HG03575 (cell line): ENCODE results near the gene CHST15.

Source experiments
- ATAC-seq: cut with Tn5 transposase; IDR thresholded peaks from one replicate; pipeline ENCODE4 v1.9.1; 2021; ENCODE audit not compliant: unreplicated experiment, insufficient number of reproducible peaks, low FRiP score; ENCODE audit errors: extremely low read depth

CHST15 gene

DNA sequence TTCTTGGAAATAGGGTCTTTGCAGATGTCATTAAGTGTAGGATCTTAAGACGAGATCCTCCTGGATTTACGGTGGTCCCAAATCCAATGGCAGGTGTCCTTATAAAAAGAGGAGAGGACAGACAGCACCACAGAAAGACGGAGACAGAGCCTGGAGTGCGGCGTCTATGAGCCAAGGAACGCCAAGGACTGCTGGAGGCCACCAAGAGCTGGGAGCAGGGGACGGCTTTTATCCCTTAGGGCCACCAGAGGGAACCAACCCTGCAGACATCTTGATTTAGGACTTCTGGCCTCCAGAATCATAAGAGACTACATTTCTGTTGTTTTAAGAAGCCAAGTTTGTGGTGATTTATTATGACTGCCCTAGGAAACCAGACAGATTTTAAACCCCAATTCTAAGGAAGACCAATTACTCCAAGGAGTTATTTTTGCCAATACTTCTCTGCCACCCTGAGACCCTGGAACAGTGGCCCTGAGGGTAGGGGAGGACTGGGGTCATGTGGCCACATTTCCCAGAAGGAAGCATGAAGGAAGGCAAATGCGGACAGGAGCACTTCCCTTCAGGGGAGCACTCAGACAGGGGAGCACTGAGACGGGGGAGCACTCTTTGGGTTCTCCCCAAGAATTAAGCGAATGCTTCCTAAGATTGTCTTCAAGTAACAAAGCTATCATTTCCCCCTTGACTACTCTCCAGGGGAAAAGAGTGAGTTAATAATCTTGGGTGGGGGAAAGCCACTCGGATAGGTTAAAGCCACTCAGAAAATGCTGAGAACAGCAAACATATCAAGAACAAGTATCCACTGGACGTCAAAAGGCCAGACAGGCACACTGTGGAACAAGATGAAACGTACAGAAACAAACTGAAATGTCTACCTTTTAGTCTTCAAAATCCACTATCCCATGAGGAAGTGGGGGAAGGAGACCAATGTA, 67.5 kb downstream of the CHST15 start:
- no peak for ATAC-seq

DNA sequence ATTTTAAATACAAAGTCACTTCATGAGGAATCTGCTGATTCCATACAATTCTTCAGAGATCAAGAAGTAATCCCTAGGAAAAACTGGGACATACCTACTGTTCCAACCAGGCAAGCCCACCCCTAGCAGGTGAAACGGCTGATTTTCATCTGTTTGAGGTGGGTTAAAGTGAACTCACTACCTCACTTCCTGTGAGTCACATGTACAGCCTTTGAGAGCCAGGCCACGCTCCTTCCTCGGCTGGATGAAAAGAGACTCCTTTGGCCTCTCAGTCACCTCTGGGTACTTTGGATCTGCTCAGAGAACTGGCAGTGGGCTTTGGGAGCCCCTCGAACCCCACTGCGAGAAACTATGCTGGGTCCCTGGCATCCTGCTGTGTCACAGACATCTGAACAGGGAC, 68.2 kb downstream of the CHST15 start:
- ATAC-seq, result no peak

DNA sequence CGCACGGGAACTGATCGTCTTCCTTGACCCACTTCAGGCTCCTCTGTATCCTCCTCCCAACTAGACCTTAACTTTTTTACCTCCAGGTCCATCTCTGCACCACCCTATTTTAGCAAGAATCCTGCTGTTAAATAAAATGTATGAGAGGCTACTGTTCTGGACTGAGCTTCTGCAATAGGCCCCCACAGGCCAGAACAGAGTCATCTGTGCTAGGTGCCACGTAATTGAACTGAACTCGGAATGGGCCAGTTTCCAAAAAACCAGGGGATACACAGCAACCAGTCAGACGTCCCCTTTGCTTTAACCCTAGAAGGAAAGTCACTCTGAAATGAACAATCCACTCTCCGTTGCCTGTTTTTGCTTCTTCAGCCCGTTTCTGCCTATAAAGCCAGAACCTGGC, 71.3 kb downstream of the CHST15 start:
- no peak for ATAC-seq

DNA sequence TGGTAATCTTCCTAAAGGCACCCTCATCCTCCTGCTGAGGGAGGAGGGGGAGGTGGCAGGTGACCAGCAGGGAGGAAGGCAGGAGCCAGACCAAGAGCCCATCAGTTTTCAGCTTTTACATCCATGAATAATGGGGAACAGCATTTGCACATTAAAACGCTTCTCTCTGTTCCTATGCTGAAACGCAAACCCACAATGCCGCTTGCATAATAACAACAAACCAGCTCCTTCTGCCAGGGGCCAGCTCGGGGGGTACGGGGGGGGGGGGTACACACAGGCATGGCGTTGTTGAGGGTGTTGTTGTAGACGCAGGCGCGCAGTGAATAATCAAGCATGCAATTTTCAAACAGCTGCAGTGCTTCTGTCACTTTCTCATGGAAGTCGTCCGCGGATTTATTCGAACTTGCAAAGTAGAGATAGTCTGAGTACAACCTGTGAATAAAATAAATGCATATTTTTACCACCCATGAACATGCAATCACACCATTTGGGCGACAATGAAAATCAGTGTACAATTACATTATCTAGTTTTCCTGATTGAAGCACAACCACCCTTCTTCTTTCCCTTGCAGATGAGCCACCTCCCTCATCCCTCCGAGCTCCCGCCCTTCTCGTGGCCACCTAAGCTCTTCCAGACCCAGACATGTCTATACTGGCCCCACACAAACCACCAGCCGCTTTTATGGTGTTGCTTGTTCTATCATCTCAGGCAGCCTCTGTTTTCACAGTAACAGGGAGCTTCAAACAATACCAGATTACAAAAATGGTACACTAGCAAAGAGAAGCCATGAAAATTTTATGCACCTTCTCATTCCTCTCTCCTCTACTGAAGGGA, 72.2 kb downstream of the CHST15 start:
- no peak for ATAC-seq

DNA sequence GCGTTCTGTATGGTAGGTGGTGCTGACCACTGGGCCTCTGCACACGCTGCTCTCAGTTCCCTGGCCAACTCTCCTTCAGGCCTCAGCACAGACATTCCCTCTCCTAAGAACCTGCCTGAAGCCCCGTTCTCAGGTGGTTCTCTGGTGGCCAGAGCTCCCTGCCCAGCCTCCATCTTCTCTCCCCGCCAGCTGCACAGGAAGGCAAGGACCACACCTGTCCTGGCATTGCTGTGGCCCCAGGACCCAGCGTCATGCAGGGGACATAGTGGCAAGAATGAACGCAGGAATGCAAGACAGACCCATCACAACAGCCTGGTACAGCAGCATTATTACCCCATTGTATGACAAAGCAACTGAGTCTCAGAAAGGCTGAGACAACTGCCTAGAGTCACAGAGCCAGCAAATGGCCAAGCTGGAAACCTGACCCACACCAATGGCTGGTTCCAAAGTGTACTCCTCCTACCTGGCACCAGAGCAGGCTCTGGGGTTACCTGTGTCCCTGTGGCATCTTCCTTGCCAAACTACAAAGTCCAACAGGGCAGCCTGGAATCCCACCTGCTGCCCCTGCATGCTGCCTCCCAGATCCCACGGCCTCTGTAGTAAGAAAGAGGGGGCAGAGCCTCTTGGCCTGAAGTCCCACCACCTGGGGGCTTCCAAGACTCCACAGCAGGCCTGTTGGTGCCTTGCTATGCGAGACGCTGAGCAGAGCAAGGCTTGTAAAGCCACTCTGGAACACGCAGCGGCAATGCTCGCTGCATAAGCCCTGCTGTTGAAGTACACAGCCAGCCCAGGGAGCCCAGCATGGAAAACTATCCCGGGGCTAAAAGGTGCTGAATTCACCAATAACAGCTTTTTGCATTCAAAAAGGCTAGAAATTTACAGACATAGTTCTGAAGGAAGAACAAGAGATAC, 73.3 kb downstream of the CHST15 start:
- ATAC-seq, result no peak

DNA sequence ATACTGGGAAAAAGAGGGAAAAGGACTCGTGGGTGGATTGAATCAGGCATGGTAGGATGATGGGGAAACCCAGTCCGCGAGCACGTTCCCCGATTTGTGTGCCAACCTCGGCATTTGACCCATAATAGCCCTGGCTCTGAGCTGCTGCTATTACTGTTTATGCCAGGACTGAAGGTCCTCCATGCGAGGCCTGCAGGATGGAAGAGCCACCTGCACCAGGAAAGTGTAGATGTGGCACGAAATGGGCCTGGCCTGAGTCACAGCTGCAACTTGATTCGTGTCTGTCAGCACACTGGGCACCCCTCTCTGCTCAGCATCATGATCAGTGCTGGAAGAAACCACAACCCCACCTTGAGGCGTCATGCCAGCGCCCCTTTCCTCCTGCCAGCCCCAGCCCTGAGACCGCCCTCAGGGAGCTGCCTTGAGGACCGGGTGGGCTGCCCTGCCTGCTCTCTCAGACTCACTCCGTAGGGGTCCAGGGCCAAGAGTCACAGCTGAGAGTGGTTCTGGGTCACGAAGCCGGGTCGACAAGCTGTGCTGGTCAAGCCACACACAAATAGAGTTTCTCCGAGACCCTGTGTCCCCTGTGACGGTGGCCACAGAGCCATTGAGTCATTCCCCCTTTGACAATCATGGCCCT, 74.4 kb downstream of the CHST15 start:
- ATAC-seq, result no peak

DNA sequence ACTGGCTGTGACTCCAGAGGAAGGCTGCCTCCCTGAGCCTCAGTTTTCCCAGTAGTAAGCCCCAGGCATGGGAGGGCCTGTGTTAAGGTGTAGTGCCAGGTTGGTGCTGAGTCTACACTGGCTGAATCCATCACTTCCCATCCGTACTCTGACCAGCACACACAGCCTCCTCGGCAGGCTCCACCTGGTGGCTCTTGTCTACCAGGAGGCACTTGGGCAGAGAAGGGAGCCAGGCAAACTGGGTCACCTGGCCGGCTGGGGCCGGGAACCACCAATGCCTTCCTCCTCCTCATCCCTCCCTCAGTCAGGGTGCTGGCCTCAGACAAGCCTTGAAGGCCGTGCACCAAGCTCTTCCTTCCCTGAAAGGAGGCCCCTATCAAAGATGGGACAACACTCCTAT, 75.7 kb downstream of the CHST15 start:
- no peak for ATAC-seq

DNA sequence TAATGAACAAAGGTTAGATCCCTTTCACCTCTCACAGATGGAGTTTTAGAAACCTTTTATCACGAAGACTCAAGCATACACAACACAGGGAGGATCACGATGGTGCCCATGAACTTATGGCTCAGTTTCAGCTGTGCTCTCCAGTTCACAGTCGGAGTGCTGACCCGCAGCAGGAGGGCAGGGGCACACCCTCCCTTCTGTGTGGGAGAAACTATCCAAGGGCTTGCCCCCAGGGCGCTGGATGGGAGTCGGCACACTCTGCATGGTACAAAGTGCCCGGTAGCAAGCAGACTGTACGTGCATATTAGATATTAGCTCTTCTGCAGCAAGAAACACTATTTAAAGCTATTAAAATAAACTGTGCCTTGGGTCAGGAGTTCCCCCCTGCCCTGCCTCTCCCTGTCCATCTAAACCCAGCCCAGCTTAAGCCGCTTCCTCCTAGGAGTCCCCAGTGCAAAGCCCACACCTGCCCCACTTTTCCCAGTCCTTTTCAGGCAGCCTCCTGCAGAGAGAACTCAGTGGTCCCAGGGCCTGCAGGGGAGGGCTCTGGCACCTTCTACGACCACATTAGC, 76.5 kb downstream of the CHST15 start:
- ATAC-seq, result no peak

DNA sequence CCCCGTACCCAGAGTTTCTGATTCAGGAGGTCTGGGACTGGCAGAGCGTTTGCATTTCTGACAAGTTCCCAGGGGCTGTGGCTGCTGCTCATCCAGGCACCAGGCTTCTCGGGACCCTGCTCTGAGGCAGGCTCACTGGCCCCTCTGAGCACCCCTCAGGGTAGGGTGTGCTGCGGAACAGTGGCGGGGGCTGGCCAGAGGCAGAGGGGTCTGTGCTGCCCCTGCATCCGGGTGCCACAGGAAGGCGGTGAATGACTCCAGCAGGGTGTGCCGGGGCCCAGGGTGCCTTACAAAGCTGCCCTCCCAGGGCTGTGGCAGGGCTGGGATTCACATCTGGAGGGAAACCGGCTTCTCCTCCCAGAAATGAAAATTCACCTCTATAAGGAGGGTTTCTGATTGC, 77.4 kb downstream of the CHST15 start:
- no peak for ATAC-seq

DNA sequence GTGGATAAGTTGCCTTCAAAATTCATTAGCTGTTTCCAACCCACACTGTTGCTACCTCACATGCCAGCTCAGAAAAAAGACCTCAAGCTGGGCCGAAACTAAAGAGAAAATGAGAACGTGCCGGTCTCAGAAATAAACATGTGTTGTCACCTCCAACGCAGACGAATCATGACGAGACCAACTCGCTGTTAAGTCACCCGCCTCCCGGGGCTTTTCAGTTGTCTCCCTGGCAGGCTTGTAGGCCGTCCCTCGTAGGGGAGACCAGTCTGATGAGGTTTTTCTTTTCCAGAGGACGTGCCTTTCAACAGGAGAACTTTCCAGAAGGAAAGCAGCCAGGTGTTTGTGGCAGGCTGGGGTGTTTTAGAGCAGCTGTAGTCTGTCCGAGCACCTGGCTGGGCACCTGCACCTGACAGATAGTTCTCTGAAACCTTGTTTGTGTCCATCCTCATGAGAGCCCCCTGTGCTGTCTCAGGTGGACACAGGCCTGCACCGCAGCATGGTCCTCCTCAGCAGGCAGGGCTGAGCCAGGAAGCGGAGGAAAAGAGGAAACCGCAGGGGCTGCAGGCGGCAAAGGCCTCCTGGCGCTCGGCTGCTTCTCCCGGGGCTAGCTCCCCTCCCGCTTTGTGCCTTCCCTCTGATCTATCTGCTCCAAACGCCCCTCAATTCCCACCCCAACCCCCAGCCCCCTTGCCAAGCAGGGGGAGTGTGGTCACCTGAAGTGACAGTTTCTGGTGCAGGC, 78.8 kb downstream of the CHST15 start:
- ATAC-seq, result no peak

DNA sequence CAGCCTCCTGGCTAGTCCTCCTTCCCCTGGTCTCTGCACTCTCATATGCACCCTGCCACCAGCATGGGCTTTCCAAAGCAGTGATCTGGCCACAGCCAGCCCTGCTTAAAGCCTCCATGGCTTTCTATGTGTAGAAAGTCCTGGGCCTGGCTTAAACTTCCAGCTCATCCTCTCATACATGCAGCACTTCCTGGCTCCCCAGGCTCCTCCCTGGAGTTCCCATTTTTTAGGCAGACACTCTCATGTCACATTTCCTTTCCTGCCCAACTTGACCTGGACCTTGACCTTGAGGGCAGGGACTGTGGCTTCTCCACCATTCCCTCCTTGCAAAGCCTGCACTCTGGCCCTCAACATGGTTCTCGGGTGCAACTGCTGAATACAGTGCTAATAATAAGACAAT, 79.5 kb downstream of the CHST15 start:
- ATAC-seq, result no peak

DNA sequence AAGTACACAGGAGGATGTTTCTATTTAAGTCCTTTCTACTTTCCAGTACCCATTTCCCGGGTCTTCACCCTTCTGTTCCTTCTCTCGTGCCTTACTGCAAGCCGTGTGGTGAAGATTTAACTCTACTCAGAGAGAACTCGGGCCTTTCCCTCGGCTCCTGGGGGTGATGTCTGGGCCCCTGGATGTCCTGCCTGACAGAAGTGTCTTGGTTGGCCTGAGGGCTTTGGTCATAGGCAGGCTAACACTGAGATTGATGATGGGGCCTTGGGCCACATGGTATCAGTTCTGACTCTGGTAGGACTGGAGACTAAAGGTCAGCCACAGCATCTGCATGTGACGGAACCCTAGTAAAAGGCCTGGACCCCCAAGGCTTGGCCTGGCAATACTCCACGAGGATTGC, 80.4 kb downstream of the CHST15 start:
- ATAC-seq, result no peak

DNA sequence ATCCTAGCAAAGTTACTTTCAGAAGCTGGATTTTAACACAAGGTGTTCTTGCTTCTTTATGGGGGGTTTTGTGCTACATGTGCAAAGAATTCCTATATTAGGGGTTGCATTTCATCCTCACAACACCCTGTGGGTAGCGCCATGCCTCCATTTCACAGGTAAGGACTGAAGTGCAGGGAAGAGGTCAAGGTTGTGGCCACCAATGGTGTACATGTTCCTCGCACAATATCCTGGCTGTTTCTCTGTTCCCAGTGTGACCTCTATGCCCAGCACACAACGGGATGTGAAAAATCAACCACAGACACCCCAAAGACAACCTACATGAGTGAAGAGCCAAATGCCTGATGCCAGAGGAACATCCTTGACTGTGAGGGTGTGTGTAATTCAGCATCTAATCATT, 80.8 kb downstream of the CHST15 start:
- ATAC-seq, result no peak

DNA sequence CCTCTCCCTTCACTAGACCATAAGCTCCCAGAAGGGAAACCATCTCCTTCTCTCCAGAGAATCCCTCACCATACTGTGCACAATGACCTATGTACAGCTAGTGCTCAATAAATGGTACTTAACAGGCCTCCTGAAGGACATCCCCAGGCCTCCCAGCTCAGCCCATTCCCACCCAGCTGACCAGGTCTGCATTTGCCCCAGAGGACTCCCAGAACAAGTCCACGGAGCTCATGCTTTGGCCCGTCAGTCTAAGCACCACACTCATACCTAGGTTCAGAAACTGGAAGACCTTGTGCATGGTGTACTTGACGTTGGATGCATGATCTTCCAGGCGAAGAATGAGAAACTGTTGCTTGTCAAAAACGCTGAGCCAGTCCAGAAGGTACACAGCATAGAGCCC, 81.3 kb downstream of the CHST15 start:
- ATAC-seq, result no peak

DNA sequence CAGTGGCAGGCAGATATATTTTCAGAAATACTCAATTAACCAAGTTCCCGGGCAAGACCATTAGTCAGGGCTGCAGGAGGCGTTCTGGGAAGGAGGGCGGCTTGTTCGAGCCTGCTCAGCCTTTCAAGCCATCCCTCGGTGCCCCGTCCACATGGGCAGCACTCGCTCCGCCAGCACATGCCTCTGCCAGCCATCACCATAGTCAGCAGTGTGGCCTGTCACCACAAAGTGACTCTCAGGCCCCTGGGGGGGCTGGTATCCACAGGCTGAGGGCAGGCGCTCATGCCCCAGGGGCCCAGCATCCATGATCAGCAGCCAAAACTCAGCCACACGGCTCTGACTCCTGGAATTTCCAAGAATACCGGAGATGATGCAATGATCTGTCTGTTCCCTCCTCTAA, 81.9 kb downstream of the CHST15 start:
- no peak for ATAC-seq

DNA sequence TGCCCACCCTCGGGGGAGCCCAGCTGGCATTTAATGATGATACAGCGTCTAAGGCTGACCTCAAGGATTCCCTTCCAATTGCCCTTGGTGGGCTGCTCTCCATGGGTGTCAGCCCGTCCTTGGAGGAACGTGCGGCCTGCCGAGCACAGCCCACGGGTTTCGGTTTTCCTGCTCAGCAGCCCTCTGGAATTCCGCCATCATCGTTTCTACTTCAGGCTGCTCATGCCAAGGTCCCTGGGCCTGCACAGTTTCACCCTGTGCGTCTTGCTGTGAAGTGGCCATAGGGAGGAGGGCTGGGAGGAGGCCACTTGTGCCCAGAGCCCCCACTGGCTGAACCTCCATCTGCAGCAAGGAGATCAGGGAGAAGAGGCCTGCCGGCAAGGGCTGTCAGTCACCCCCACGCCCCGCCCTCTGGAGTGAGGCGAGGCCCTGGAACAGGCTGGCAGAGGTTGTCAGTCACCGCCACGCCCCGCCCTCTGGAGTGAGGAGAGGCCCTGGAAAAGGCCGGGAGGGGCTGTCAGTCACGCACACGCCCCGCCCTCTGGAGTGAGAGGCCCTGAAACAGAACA, 82.8 kb downstream of the CHST15 start:
- no peak for ATAC-seq

DNA sequence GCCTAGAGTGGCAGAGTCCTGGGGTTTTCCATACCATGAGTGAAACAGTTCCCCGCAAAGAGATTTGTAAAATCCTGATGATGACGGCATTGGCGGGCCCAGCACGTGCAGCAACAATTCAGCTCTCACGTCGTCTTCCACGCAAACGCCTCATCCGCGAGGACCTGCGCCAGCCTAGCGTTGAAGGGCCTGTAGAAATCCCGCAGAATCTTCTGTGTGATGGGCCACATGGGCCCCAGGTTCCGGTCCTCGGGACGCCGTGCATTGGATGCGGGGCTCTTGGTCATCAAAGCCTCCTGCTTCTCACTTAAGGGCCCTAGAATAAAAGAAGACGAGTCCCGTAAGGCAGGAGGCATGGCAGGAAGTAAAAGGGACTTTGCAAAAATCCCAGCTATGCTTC, 83.4 kb downstream of the CHST15 start:
- no peak for ATAC-seq
